HG02642 (cell line): ENCODE results near the gene SHH.
"Not testable (repeated sequence)": the region's sequence is repeated elsewhere in the genome, so short reads cannot be mapped to it uniquely, and the experiment has no call there.

Experiments
- ATAC-seq: cut with Tn5 transposase; IDR thresholded peaks from one replicate; pipeline ENCODE4 v1.9.1; 2021; ENCODE audit warnings: mild to moderate bottlenecking; ENCODE audit not compliant: unreplicated experiment, poor library complexity

The SHH gene

GRCh38 chr7:155843426-155844018 lies 31.3 kb upstream of the SHH start:
- no peak for ATAC-seq

GRCh38 chr7:155842496-155843265 lies 30.4 kb upstream of the SHH start:
- ATAC-seq, result no peak

GRCh38 chr7:155840909-155841308 lies 28.6 kb upstream of the SHH start:
- ATAC-seq, result no peak

- no peak for ATAC-seq
Observed at GRCh38 chr7:155840262-155840885, 28.1 kb upstream of the SHH start.

- no peak for ATAC-seq
Observed at GRCh38 chr7:155839461-155839860, 27.2 kb upstream of the SHH start.

- not testable (repeated sequence) for ATAC-seq
Observed at GRCh38 chr7:155838312-155838711, 26.0 kb upstream of the SHH start.

GRCh38 chr7:155837126-155837479 lies 24.8 kb upstream of the SHH start:
- ATAC-seq, result no peak

GRCh38 chr7:155836216-155837125 lies 24.2 kb upstream of the SHH start:
- ATAC-seq, result no peak

GRCh38 chr7:155835446-155836215 lies 23.4 kb upstream of the SHH start:
- ATAC-seq, result no peak

- no peak for ATAC-seq
Observed at GRCh38 chr7:155834486-155835048, 22.3 kb upstream of the SHH start.

GRCh38 chr7:155833651-155834050 lies 21.4 kb upstream of the SHH start:
- no peak for ATAC-seq

GRCh38 chr7:155832581-155832981 lies 20.3 kb upstream of the SHH start:
- no peak for ATAC-seq

- no peak for ATAC-seq
Observed at GRCh38 chr7:155831807-155832524, 19.7 kb upstream of the SHH start.

- no peak for ATAC-seq
Observed at GRCh38 chr7:155830961-155831806, 18.9 kb upstream of the SHH start.

GRCh38 chr7:155829796-155830470 lies 17.7 kb upstream of the SHH start:
- ATAC-seq, result no peak

- no peak for ATAC-seq
Observed at GRCh38 chr7:155825336-155825735, 13.1 kb upstream of the SHH start.

- no peak for ATAC-seq
Observed at GRCh38 chr7:155824227-155824886, 12.1 kb upstream of the SHH start.
